Ishikawa (cell line): ENCODE results near the gene ZNF763.

Experiments used
- CEBPB ChIP-seq: IDR thresholded peaks from 2 replicates; pipeline ENCODE4 v1.6.1; 2012
- CREB1 ChIP-seq: IDR thresholded peaks from 2 replicates; pipeline ENCODE4 v1.6.1; 2012; ENCODE audit warnings: low read depth
- EGR1 ChIP-seq: IDR thresholded peaks from 2 replicates; pipeline ENCODE4 v1.6.1; 2012
- EP300 ChIP-seq: IDR thresholded peaks from 2 replicates; pipeline ENCODE4 v1.6.1; 2012; ENCODE audit warnings: borderline replicate concordance
- FOXM1 ChIP-seq: IDR thresholded peaks from 2 replicates; pipeline ENCODE4 v1.6.1; 2012; ENCODE audit warnings: low read depth, borderline replicate concordance
- MAX ChIP-seq: IDR thresholded peaks from 2 replicates; pipeline ENCODE4 v1.6.1; 2012
- NFIC ChIP-seq: IDR thresholded peaks from 2 replicates; pipeline ENCODE4 v1.6.1; 2012
- RAD21 ChIP-seq: IDR thresholded peaks from 2 replicates; pipeline ENCODE4 v1.6.1; 2012; ENCODE audit warnings: low read depth
- REST ChIP-seq: IDR thresholded peaks from 2 replicates; pipeline ENCODE4 v1.6.1; 2012; ENCODE audit warnings: low read depth, mild to moderate bottlenecking
- TAF1 ChIP-seq: IDR thresholded peaks from 2 replicates; pipeline ENCODE4 v1.6.1; 2012; ENCODE audit warnings: low read depth, mild to moderate bottlenecking
- TCF12 ChIP-seq: IDR thresholded peaks from 2 replicates; pipeline ENCODE4 v1.6.1; 2012; ENCODE audit warnings: low read depth
- TEAD4 ChIP-seq: IDR thresholded peaks from 2 replicates; pipeline ENCODE4 v1.6.1; 2012
- YY1 ChIP-seq: IDR thresholded peaks from 2 replicates; pipeline ENCODE4 v1.6.1; 2012; ENCODE audit warnings: low read depth
- ZBTB7A ChIP-seq: IDR thresholded peaks from 2 replicates; pipeline ENCODE4 v1.6.1; 2012; ENCODE audit warnings: low read depth
- TF ChIP-seq, protein P1 (sequence below): IDR thresholded peaks from 2 replicates; pipeline ENCODE4 v1.6.1; 2012

ZNF763 gene

DNA sequence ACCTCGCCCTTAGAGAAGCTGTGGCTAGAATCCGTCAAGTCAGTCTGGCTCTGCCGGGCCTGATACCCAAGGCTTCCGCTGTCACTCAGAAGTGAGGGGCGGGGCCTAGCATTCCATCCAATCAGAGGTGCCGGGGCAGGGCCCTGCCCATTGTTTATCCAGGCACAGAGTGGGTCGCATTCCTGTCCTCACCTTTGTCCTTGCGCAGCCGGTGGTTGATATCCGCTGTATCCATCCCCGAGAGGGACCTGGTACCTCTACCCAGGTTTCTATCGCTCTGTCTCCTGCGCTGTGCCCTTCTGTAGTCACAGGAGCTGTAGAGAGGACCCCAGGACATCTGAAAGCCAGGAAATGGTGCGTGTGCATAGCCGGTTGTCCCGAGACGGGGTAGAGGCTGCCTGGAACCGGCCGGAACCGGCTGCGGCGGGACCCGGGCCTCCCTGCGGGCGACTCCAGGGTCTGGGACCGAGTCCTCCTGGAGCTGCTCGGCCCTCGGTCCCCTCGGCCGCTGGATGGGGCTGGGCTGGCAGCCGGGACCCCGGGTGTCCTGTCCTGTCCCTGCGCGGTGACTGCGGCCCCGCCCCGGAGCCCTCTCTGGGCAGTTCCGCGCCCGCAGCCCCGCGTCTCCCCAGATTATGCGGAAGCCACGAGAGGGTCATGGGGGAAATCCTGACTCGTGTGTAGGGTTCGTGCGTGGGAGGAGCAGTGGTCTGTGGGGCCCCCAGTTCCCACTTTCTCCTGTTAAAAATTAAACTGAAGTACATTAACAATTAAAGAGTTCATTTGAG is at the start of gene ZNF763:
Gene ZNF763 (plus strand): TSS at position 183 of the 788 bp plus-strand sequence. CDS start 169 bp downstream, at position 352.
- TF ChIP-seq TAF1, result 0 out of 2 replicates have a peak, but pooled peaks have one; percentile 41
- no peak for TF ChIP-seq ZBTB7A
- TF ChIP-seq NFIC, result no peak
- peak; percentile 77 for TF ChIP-seq TEAD4
- TF ChIP-seq RAD21, result no peak
- TF ChIP-seq, protein P1, sequence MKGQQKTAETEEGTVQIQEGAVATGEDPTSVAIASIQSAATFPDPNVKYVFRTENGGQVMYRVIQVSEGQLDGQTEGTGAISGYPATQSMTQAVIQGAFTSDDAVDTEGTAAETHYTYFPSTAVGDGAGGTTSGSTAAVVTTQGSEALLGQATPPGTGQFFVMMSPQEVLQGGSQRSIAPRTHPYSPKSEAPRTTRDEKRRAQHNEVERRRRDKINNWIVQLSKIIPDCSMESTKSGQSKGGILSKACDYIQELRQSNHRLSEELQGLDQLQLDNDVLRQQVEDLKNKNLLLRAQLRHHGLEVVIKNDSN, result 0 out of 2 replicates have a peak, but pooled peaks have one; percentile 4

DNA sequence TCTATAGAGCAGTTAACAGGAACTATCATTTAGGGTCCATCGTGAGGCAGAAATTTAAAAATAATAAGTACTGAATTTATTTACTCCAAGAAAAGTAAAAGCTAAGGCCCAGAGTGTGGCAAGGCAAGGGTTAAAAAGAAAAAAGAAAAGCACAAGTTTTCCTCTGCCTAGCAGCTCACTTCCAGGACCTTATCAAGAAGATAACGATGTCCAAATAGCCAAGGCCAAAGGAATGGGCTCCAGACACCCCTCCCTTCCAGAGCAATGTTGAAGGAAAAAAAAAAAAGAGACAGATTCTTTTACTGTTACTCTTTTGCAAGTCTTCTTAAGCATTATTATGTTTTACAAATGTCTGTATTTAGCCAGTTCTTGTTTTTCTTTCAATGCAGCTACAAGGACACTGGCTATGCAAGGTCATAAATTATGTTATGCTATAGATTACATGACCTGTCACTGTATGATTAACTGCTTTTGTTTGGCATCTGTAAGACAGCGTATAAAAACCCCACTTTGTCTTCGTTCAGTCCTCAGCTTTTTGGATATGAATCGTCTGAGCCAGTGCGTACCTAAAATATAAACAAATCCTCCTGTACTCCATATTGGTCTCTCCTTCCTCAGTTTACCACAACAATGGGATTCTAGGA is 42.9 kb upstream of the ZNF763 start:
- no peak for TF ChIP-seq TCF12
- no peak for TF ChIP-seq EP300
- TF ChIP-seq FOXM1, result no peak
- TF ChIP-seq TEAD4, result no peak
- no peak for TF ChIP-seq TAF1
- TF ChIP-seq EGR1, result no peak
- TF ChIP-seq YY1, result no peak
- no peak for TF ChIP-seq RAD21

- TF ChIP-seq EGR1 (peak; percentile 59; the same call in 1 of the 2 replicates), MAX (peak; percentile 38; the same call in 1 of the 2 replicates), TAF1 (peak; percentile 89), EP300 (0 out of 2 replicates have a peak, but pooled peaks have one; percentile 8), ZBTB7A (peak; percentile 49; the same call in 1 of the 2 replicates), CREB1 (no peak), FOXM1 (0 out of 2 replicates have a peak, but pooled peaks have one; percentile 23), REST (no peak)
Measured at GRCh38 chr19:11924886-11925650, 39.8 kb upstream of the ZNF763 start, which contains the start of gene ZNF700. ZNF700 (plus strand) TSS chr19:11925107; CDS start chr19:11925211, 104 bp downstream.

- TF ChIP-seq MAX (no peak), TEAD4 (no peak), CREB1 (no peak), EGR1 (no peak), TCF12 (no peak), NFIC (no peak), YY1 (no peak), ZBTB7A (no peak), CEBPB (no peak), TAF1 (no peak)
Measured at GRCh38 chr19:11927227-11927626, 37.6 kb upstream of the ZNF763 start.

- TF ChIP-seq TCF12, result no peak
Measured at GRCh38 chr19:11931051-11931450, 33.8 kb upstream of the ZNF763 start.

DNA sequence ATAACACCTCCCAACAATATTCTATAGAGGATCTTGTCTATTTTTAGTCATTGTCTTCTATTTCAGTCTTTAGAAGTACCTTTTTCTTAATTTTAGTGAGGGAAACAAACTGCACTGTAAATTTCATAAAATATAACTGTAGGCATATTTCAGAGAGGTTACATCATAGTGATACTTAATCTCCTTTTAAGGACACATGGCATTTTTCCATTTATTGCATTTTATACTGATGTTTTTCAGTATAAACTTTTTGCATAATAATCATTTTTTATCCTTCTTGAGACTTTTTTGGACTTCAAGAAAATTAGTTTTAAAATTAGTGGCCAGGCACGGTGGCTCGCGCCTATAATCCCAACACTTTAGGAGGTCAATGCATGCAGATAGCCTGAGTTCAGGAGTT is 33.3 kb upstream of the ZNF763 start:
- TF ChIP-seq NFIC (no peak), FOXM1 (no peak), RAD21 (no peak), CEBPB (no peak), ZBTB7A (no peak), TEAD4 (no peak), EP300 (no peak), EGR1 (no peak)
- TF ChIP-seq, protein P1, result no peak
